ENCODE measurements around the gene SPINDOC.
"Not testable (repeated sequence)": the region's sequence is repeated elsewhere in the genome, so short reads cannot be mapped to it uniquely, and the experiment has no call there.

Gene SPINDOC

DNA sequence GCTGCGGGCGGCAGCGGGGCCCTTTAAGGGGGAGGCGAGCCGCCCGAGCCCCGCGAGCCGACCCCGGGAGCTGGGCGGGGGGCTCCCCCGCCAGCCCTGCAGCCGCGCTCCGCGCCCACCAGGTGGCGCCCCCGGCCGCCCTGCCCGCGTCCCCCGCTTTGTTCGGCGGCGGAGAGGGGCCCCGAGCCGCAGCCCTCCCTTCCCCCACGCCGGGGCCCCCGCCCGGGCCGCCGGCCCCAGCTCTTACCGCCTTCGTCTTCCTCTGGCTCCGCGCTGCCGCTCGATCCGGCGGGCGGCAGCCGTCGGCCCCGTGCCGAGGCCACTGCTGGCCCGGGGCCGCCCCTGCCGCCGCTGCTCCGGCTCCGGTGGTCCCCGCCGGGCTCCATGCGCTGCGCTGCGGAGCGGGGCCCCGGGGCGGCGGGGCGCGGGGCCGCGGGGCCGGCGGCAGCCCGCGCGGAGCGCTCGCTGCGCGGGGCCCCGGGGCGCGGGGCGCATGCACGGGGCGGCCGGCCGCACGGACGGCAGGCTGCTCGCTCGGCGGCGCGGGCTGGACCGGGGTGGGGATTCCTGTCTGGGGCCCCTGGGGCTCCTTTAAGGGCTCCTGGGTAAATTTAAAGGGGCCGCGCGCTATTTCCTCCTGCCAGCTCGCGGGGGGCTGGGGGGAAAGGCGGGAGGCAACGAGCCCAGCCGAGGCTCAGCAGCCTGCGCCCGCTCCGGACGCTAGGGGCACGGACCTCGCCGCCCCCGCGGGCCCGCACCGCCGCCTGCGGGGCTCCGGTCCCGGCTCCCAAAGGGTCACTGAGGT lies 44.8 kb upstream of the SPINDOC start, which contains the start of gene ZFTA:
ZFTA (minus strand) TSS at position 539 of the 805 bp plus-strand sequence; CDS start at position 386, 153 bp downstream.
- peak; percentile 84 for DNase-seq (ENCODE audit: extremely low spot score)
- TF ChIP-seq CTBP1 (IDR thresholded peaks at IDR 0.05; ENCODE audit: borderline replicate concordance) (no peak), BHLHE40 (IDR thresholded peaks at IDR 0.05; ENCODE audit: borderline replicate concordance) (no peak), FOXM1 (IDR thresholded peaks at IDR 0.05; ENCODE audit: borderline replicate concordance) (peak; percentile 30; the same call in 1 of the 2 replicates)
- CTCF ChIA-PET = interaction anchor here (0.9 to 1.2 kb wide), 4 partner anchors 8 to 402 kb away, joined by 3 to 4 read pairs (median 3); no protein-coding TSS in a partner anchor
- POLR2A ChIA-PET = interaction anchor here (1.1 to 2.5 kb wide), 5 partner anchors 43 to 397 kb away, joined by 3 to 10 read pairs (median 5); no protein-coding TSS in a partner anchor

DNA sequence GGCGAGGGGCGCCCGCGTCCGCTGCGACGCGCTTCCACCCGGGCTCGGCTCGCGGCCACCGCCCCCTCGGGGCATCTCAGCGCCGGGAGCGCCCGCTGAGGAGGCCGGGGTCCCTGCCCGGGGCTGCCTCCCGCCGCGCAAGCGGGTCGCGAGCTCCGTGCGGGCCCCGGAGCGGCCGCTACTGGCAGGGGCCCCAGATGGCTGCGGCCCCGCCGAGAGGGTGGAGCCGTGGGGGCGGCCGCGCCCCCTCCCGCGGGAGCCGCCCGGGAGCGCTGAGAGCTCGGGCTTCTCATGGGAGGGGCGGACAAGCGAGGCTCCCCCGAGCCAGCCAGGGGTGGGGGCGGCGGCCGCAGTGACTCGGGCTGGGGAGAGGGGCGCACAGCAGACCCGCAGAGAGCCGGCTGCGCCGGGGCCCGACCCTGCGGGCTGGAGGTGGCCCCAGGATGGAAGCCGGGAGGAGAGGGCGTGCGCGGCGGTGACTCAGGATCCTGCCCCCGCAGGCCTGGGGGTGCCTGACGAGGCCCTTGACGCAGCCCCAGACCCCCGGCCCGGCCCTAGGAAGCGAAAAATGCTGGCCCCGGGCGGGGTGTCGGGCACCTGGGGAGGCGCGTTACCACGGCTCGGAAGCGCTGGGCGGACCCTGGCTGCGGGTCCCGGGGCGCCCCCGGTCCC lies 44.1 kb upstream of the SPINDOC start:
- TF ChIP-seq FOXK2 (IDR thresholded peaks at IDR 0.05) (no peak), FOXM1 (IDR thresholded peaks at IDR 0.05; ENCODE audit: borderline replicate concordance) (peak; percentile 59; the same call in 1 of the 2 replicates)
- ChIA-PET POLR2A (interaction anchor here (0.7 to 2.5 kb wide), 4 partner anchors 34 to 69 kb away, joined by 3 to 10 read pairs (median 4); no protein-coding TSS in a partner anchor), CTCF (interaction anchor here (0.6 to 1.1 kb wide), 3 partner anchors 9 to 468 kb away, joined by 3 to 5 read pairs (median 4); no protein-coding TSS in a partner anchor)
- peak; percentile 52 for DNase-seq (ENCODE audit: extremely low spot score)

DNA sequence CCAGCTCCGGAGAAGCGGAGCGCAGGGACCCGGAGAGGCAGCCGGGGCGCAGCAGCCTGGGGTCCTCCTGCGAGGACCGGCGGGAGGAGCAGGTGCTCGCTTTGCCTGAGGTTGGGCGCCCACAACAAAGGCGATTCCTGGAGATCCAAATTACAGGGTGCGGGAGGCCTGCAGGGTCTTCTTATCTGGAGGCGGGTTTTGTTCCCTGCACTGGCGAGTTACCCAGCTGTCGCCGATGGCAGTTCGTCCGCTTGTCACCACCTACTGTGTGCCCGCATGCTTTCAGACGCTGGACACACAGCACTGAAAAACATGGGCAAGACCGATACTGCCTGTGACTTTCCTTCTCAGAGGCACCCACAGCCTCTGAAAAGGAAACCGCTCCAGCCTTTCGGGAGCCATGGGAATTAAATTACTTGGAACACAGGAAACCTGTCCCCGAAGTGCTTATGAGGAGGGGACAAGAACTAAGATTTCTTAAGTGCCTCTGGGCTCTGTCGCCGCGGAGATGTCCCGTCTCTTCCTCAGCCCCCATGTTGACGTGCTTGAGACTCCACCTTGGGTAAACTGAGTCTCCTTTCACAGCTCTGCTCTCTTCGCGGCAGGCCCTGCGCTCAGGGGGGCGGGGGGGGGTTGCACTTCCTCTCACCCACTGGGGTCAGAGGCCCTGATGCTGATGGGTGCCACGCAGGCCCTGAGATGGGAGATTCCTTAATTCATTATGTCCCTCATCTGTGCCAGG lies 43.4 kb upstream of the SPINDOC start:
- CTCF ChIA-PET = interaction anchor here (0.6 to 1.1 kb wide), 2 partner anchors 176 to 467 kb away, joined by 4 to 5 read pairs; no protein-coding TSS in a partner anchor
- TF ChIP-seq, protein P1, sequence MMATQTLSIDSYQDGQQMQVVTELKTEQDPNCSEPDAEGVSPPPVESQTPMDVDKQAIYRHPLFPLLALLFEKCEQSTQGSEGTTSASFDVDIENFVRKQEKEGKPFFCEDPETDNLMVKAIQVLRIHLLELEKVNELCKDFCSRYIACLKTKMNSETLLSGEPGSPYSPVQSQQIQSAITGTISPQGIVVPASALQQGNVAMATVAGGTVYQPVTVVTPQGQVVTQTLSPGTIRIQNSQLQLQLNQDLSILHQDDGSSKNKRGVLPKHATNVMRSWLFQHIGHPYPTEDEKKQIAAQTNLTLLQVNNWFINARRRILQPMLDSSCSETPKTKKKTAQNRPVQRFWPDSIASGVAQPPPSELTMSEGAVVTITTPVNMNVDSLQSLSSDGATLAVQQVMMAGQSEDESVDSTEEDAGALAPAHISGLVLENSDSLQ (IDR thresholded peaks at IDR 0.05) = no peak
- TF ChIP-seq ARNT (IDR thresholded peaks at IDR 0.05) = no peak
- TF ChIP-seq NFRKB (IDR thresholded peaks at IDR 0.05) = no peak
- no peak for TF ChIP-seq CTBP1 (IDR thresholded peaks at IDR 0.05; ENCODE audit: borderline replicate concordance)
- no peak for TF ChIP-seq LEF1 (IDR thresholded peaks at IDR 0.05; ENCODE audit: borderline replicate concordance)
- no peak for TF ChIP-seq FOXK2 (IDR thresholded peaks at IDR 0.05)
- no peak for TF ChIP-seq TARDBP (IDR thresholded peaks at IDR 0.05)
- no peak for TF ChIP-seq BHLHE40 (IDR thresholded peaks at IDR 0.05; ENCODE audit: borderline replicate concordance)
- no peak for TF ChIP-seq SP1 (IDR thresholded peaks at IDR 0.05)
- no peak for TF ChIP-seq FOXM1 (IDR thresholded peaks at IDR 0.05; ENCODE audit: borderline replicate concordance)
- TF ChIP-seq L3MBTL2 (conservative IDR thresholded peaks at IDR 0.05) = no peak
- no peak for TF ChIP-seq HDGF (IDR thresholded peaks at IDR 0.05; ENCODE audit: borderline replicate concordance)
- no peak for TF ChIP-seq FOXA1 (IDR thresholded peaks at IDR 0.05)
- TF ChIP-seq ELF4 (IDR thresholded peaks at IDR 0.05) = no peak
- TF ChIP-seq ZNF384 (IDR thresholded peaks at IDR 0.05) = no peak
- TF ChIP-seq SUZ12 (IDR thresholded peaks at IDR 0.05) = no peak

DNA sequence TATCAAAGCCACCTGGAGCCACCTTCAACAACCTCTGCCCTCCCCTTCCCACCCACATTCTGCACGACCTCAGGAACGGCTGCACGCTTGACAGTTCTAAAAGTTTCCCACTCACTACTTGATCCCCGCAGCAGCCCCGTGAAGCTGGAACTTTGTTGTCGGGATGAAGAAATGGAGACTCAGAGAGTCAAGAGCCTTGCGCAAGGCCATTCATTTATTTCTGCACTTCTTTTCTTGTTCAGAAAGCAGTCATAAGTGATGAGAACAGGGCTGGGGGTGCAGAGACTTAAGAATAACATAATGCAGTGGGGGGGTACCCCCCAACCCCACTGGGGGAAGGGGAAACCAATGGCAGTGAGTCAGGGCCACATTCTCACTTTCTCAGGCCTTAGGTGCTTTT lies 42.5 kb upstream of the SPINDOC start:
- CTCF ChIA-PET = no interaction called here
- DNase-seq (ENCODE audit: extremely low spot score) = no peak
- POLR2A ChIA-PET = no interaction called here
- TF ChIP-seq HDGF (IDR thresholded peaks at IDR 0.05; ENCODE audit: borderline replicate concordance) (no peak), FOXA1 (IDR thresholded peaks at IDR 0.05) (no peak), ELF4 (IDR thresholded peaks at IDR 0.05) (no peak), ARNT (IDR thresholded peaks at IDR 0.05) (no peak), FOXK2 (IDR thresholded peaks at IDR 0.05) (no peak), ZNF384 (IDR thresholded peaks at IDR 0.05) (no peak), LEF1 (IDR thresholded peaks at IDR 0.05; ENCODE audit: borderline replicate concordance) (no peak), NFRKB (IDR thresholded peaks at IDR 0.05) (no peak)
- TF ChIP-seq, protein P1 (IDR thresholded peaks at IDR 0.05) = no peak

More for the DNA sequence above, 43.4 kb upstream of the SPINDOC start:
- DNase-seq (ENCODE audit: extremely low spot score) = no peak
- POLR2A ChIA-PET = interaction anchor here (0.7 to 2.5 kb wide), 2 partner anchors 33 to 42 kb away, joined by 4 to 10 read pairs; no protein-coding TSS in a partner anchor

DNA sequence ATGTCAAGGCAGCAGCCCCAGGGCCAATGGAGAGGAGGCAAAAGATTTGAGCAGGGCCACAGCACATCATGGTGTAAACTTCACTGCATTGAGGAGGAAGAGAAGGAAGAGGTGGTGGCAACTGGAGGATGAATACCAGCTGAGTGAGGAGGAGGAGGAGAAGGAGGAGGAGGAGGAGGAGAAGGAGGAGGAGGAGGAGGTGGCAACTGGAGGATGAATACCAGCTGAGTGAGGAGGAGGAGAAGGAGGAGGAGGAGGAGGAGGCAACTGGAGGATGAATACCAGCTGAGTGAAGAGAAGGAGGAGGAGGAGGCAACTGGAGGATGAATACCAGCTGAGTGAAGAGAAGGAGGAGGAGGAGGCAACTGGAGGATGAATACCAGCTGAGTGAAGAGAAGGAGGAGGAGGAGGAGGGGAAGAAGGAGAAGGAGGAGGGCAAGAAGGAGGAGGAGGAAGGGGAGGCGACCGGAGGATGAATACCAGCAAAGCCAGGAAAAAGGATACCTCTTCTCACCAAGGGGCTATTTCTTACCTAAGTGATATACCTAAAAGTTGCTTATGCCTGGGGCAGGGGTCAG lies 41.4 kb upstream of the SPINDOC start:
- POLR2A ChIA-PET = interaction anchor here (1.0 kb wide), 1 partner anchor 42 kb away, joined by 3 read pairs; no protein-coding TSS in a partner anchor
- DNase-seq (ENCODE audit: extremely low spot score) = not testable (repeated sequence)
- CTCF ChIA-PET = interaction anchor here (0.6 kb wide), 1 partner anchor 256 kb away, joined by 3 read pairs; no protein-coding TSS in a partner anchor

DNA sequence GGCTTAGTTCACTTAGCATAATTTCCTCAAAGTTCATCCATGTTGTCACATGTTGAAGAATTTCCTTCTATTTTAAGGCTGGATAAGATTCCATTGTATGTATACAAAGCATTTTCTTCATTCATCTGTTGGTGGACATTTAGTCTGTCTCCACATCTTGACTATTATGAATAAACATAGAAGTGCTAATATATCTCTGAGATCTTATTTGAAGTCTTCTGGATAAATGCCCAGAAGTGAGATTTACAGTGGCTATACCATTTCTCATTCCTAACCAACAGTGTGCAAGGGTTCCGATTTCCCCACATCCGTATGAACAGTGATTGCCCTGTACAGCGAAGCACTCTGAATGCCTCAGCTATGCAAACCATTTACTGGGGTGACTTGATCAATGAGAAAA lies 38.1 kb upstream of the SPINDOC start:
- ChIA-PET POLR2A (no interaction called here), CTCF (no interaction called here)
- no peak for TF ChIP-seq SUZ12 (IDR thresholded peaks at IDR 0.05)
- TF ChIP-seq ELF4 (IDR thresholded peaks at IDR 0.05) = no peak
- TF ChIP-seq, protein P1 (IDR thresholded peaks at IDR 0.05) = no peak
- no peak for TF ChIP-seq NFRKB (IDR thresholded peaks at IDR 0.05)
- TF ChIP-seq LEF1 (IDR thresholded peaks at IDR 0.05; ENCODE audit: borderline replicate concordance) = no peak
- no peak for DNase-seq (ENCODE audit: extremely low spot score)

Measured in HEK293T (cell line).